Aortic smooth muscle cell (primary cell): ENCODE measurements around the gene GPR173. TPM values are rescaled to one million over a fixed set of nuclear protein-coding genes. Genes with fewer than 3 reads are reported as not detected.

Experiments used
- total RNA-seq: library from RNA; depleted of rRNA; stranded (reverse); fragments of >200 nt; gene quantifications from 2 replicates; pipeline ENCODE4 v1.2.3, GENCODE V29; 2014

GPR173 gene, protein sequence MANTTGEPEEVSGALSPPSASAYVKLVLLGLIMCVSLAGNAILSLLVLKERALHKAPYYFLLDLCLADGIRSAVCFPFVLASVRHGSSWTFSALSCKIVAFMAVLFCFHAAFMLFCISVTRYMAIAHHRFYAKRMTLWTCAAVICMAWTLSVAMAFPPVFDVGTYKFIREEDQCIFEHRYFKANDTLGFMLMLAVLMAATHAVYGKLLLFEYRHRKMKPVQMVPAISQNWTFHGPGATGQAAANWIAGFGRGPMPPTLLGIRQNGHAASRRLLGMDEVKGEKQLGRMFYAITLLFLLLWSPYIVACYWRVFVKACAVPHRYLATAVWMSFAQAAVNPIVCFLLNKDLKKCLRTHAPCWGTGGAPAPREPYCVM
- 1.2 and 1.7 TPM in 2 replicates for total RNA-seq

DNA sequence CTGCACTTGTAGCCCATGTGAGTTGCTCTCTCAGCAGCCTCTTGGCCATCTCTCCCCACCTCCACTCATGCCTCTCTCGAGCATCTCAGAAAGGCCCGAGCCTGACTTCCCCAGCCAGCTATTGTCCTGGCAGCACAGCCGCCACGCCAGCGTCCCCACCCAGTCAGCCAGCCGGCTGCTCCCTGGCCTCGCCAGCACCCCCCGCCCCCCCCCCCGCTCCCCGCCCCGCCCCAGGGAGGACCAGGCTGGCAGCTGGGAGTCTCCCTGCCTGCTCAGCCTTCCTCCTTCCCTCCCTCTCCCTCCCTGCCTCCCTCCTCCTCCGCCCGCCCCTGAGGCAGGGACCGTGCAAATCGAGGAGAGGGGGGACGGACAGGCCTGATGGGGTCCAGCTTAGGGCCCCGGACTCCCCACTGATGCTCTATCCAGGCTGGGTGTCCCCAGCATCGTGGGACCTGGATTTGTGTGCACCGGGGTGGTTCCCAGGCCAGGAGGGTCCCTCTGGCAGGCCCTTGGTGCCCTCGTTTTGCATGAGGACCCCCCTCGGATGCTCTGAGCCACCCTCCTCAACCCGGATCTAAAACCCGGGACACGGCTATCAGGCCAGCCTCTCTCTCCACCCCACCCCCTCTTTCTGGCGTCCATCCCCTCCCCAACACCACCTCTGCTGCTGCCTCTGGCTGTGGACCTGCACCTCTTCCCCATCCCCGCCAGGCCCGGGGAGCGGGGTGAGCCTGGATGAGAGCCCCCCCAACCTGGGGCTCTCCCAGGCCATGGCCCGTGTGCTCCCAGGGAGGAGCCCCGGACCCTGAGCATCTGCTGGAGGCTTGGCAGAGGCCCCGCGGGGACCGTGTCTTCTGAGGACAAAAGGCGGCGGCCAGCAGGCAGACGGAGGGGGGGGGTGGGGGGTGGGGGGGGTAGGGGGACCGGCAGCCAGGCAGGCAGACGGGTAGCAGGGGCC, at the start of gene GPR173:
Gene GPR173, plus strand, starts transcription at position 621 of the 958 bp plus-strand sequence. CDS start 27,833 bp downstream, outside the sequence.

DNA sequence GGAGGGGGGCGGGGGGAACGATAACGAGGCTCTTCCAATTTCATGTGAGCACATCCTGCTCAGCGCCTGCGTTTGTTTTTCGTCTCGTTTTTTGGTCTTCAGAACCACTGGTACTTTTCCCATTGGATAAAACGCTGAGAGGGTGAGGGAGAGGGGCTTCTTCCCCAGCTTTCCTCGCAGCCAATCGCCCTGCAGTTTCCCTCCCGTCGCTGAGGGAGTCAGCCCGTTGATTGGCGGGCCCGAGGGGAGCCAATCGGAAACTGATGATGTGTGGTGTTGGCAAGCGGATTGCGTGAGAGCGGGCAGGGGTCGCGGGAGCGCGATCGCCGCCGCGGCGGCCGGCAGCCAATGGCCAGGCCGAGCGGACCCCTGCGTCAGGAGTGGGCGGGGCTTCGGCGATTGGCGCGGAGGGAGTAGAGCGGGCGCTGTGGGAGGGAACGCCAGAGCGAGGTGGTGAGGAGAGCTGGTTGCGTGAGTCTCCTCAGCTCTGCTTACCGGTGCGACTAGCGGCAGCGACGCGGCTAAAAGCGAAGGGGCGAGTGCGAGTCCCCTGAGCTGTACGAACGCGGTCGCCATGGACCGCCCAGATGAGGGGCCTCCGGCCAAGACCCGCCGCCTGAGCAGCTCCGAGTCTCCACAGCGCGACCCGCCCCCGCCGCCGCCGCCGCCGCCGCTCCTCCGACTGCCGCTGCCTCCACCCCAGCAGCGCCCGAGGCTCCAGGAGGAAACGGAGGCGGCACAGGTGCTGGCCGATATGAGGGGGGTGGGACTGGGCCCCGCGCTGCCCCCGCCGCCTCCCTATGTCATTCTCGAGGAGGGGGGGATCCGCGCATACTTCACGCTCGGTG, 33.6 kb downstream of the GPR173 start, which contains the start of gene TSPYL2:
Gene TSPYL2, plus strand, starts transcription at position 443 of the 848 bp plus-strand sequence. Its CDS starts 132 bp downstream, at position 575.

DNA sequence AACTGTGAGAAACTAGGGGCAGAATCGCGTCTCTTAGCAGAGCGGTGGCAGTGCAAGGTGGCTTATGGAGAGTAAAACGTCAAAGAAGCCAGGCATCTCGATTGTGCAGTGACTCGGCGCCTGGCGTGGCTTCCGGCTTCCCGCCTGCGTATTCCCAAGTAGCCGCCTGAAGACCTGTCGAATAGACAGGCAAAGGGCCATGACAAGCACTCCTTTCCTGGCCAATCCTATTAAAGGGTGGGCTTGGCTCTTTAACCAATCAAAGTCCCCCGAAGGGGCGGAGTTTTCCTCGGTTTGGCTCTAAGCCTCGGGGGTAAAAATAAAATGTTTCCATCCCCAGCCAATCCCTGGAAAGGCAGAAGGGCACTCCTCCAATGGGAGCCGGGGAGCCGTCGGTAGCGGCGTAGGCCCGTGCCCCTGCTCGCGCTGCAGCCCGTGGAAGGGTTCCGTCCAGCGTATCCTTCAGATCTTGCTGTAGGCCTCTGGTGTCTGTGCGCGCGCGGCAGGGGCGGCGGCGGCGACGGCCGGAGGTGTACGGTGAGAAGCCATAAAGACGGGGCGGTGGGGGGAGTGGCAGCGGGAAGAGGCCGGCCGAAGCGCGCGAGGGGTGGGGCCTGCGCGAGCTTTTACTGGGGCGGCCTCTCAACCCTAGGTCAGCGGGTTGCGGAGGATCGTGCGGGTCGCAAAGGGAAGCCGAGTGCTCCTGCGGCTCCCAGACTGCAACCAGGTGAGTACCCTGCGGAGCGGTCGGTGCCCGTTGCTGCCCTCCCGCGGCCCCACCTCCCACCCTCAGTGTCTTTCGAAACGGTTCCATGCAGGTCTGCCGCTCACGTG, 45.4 kb downstream of the GPR173 start, which contains the start of gene KANTR:
Gene KANTR, plus strand, starts transcription at position 395 of the 834 bp plus-strand sequence. CDS start 30,131 bp downstream, outside the sequence.

Other genes with a start within 250 kb of the GPR173 start
- gene XAGE5, start 237.5 kb upstream of the GPR173 start, total RNA-seq = not detected in 2 replicates
- gene XAGE3, start 180.7 kb upstream of the GPR173 start, total RNA-seq = not detected in 2 replicates
- 15.8 and 18.1 TPM in 2 replicates for gene FAM156B, start 151.5 kb upstream of the GPR173 start, total RNA-seq
- gene FAM156A, start 90.3 kb upstream of the GPR173 start, total RNA-seq = 9.3 and 10.4 TPM in 2 replicates
- gene TSPYL2, start 33.6 kb downstream of the GPR173 start, total RNA-seq = 27.0 and 35.7 TPM in 2 replicates
- gene KANTR, start 45.4 kb downstream of the GPR173 start, total RNA-seq = 5.5 and 7.0 TPM in 2 replicates
- gene KDM5C, start 176.4 kb downstream of the GPR173 start, total RNA-seq = 58.4 and 67.9 TPM in 2 replicates
- gene IQSEC2, start 232.8 kb downstream of the GPR173 start, total RNA-seq = 4.5 and 4.8 TPM in 2 replicates